ENCODE data around the gene PCSK4.
"Not testable (repeated sequence)": the region's sequence is repeated elsewhere in the genome, so short reads cannot be mapped to it uniquely, and the experiment has no call there.

- TF ChIP-seq SP1 (IDR thresholded peaks at IDR 0.05; ENCODE audit: low read depth); CTCF (IDR thresholded peaks at IDR 0.05 in 2 of 3, conservative IDR thresholded peaks at IDR 0.05 in 1 of 3; ENCODE audit: borderline replicate concordance in 1 of 3, insufficient read depth in 1 of 3, low read depth in 2 of 3, low read length in 2 of 3); ZNF274 (IDR thresholded peaks at IDR 0.05; ENCODE audit: low read depth, low read length); EZH2phosphoT487 (IDR thresholded peaks at IDR 0.05; ENCODE audit: borderline replicate concordance): not testable (repeated sequence)
Measured at GRCh38 chr19:1519802-1520201, 29.7 kb upstream of the PCSK4 start.
